OCI-LY1 (cell line): Measurements from ENCODE around the gene RPS14.
"Not testable (repeated sequence)": the region's sequence is repeated elsewhere in the genome, so short reads cannot be mapped to it uniquely, and the experiment has no call there.

Experiments used
- H2AFZ ChIP-seq: fragments of 200-600 bp; sonication (generic), shearing (Covaris generic); 2 replicates; pipeline ENCODE4 v1.6.0; 2014; ENCODE audit warnings: antibody characterized with exemption, mild to moderate bottlenecking, low read length
- H3F3A ChIP-seq: fragments of 200-600 bp; sonication (generic), shearing (Covaris generic); 2 replicates; pipeline ENCODE4 v1.6.0; 2014; ENCODE audit warnings: mild to moderate bottlenecking, antibody characterized with exemption, low read length, moderate library complexity; ENCODE audit not compliant: insufficient read depth
- H3K27ac ChIP-seq: fragments of 200-600 bp; sonication (generic); 2 replicates; pipeline ENCODE4 v1.5.1; 2014; ENCODE audit warnings: low read length, mixed run types, mild to moderate bottlenecking, low read depth; ENCODE audit not compliant: poor library complexity, severe bottlenecking
- H3K27me3 ChIP-seq: fragments of 200-600 bp; sonication (generic); 2 replicates; pipeline ENCODE4 v1.6.0; 2014; ENCODE audit warnings: antibody characterized with exemption, mild to moderate bottlenecking, low read length, moderate library complexity; ENCODE audit not compliant: insufficient read depth
- H3K36me3 ChIP-seq: fragments of 200-600 bp; sonication (generic); 2 replicates; pipeline ENCODE4 v1.6.1; 2014; ENCODE audit warnings: mild to moderate bottlenecking, antibody characterized with exemption, low read length, moderate library complexity, mixed read lengths; ENCODE audit not compliant: insufficient read depth
- H3K4me1 ChIP-seq: fragments of 200-600 bp; sonication (generic); 2 replicates; pipeline ENCODE4 v1.5.1; 2014; ENCODE audit warnings: mild to moderate bottlenecking, low read length, moderate library complexity; ENCODE audit not compliant: insufficient read depth, severe bottlenecking
- H3K4me2 ChIP-seq: fragments of 200-600 bp; sonication (generic), shearing (Covaris generic); 2 replicates; pipeline ENCODE4 v1.6.1; 2014; ENCODE audit warnings: low read length
- H3K4me3 ChIP-seq: fragments of 200-600 bp; sonication (generic); 2 replicates; pipeline ENCODE4 v1.5.1; 2014; ENCODE audit warnings: low read length, low read depth, mild to moderate bottlenecking, mixed read lengths; ENCODE audit not compliant: poor library complexity, severe bottlenecking
- H3K79me2 ChIP-seq: fragments of 200-600 bp; shearing (Covaris generic); 2 replicates; pipeline ENCODE4 v1.6.1; 2016; ENCODE audit warnings: mixed run types, low read length, mixed read lengths; ENCODE audit not compliant: insufficient read depth
- H3K9ac ChIP-seq: fragments of 200-600 bp; sonication (generic), shearing (Covaris generic); 2 replicates; pipeline ENCODE4 v1.6.1; 2014; ENCODE audit warnings: mild to moderate bottlenecking, low read length, mixed read lengths
- H3K9me2 ChIP-seq: fragments of 200-600 bp; sonication (generic), shearing (Covaris generic); 2 replicates; pipeline ENCODE4 v1.6.1; 2014; ENCODE audit warnings: low read depth, mild to moderate bottlenecking, low read length, mixed read lengths
- H3K9me3 ChIP-seq: fragments of 200-600 bp; shearing (Covaris generic); 2 replicates; pipeline ENCODE4 v1.6.1; 2014; ENCODE audit warnings: low read length, mixed read lengths
- H4K20me1 ChIP-seq: fragments of 200-600 bp; sonication (generic), shearing (Covaris generic); 2 replicates; pipeline ENCODE4 v1.6.0; 2016; ENCODE audit warnings: mild to moderate bottlenecking, low read length; ENCODE audit not compliant: insufficient read depth
- CTCF ChIP-seq: fragments of 200-600 bp; sonication (generic), shearing (Covaris generic); IDR thresholded peaks from 2 replicates; pipeline ENCODE4 v1.5.1; 2017; ENCODE audit warnings: mild to moderate bottlenecking, antibody characterized with exemption, low read length, moderate library complexity, mixed read lengths
- EZH2 ChIP-seq: fragments of 200-600 bp; sonication (generic), shearing (Covaris generic); IDR thresholded peaks from 2 replicates; pipeline ENCODE4 v1.8.0; 2017; ENCODE audit warnings: borderline replicate concordance, mixed run types, mild to moderate bottlenecking, antibody characterized with exemption, low read length, moderate library complexity, mixed read lengths

The RPS14 gene

GRCh38 chr5:150429410-150429873 lies 20.1 kb downstream of the RPS14 start:
- Histone ChIP-seq H3K79me2 (no peaks in the 10 kb centered on the region), H3K4me1 (no peaks in the 10 kb centered on the region), H3K9me2 (no peaks in the 10 kb centered on the region), H4K20me1 (no peaks in the 10 kb centered on the region), H3K9me3 (no peaks in the 10 kb centered on the region), H3F3A (no peaks in the 10 kb centered on the region), H3K27me3 (no peaks in the 10 kb centered on the region), H3K4me2 (no peak overlapping the region), H3K4me3 (no peak overlapping the region), H3K27ac (no peak overlapping the region), H3K36me3 (no peaks in the 10 kb centered on the region), H3K9ac (no peak overlapping the region), H2AFZ (no peak overlapping the region)
- TF ChIP-seq EZH2 (no peak), CTCF (no peak)

DNA sequence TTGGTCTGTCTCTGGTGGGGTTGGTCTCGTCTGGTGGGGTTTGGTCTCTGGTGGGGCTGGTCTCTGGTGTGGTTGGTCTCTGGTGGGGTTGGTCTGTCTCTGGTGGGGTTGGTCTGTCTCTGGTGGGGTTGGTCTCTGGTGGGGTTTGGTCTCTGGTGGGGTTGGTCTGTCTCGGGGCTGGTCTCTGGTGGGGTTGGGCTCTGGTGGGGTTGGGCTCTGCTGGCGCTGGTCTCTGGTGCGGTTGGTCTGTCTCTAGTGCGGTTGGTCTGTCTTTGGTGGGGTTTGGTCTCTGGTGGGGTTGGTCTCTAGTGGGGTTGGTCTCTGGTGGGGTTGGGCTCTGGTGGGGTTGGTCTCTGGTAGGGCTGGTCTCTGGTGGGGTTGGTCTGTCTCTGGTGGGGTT lies 20.6 kb downstream of the RPS14 start:
- no peaks in the 10 kb centered on the region for H3K36me3 ChIP-seq
- no peaks in the 10 kb centered on the region for H3K9me2 ChIP-seq
- no peaks in the 10 kb centered on the region for H3F3A ChIP-seq
- no peak overlapping the region for H3K27ac ChIP-seq
- no peaks in the 10 kb centered on the region for H3K4me1 ChIP-seq
- no peaks in the 10 kb centered on the region for H4K20me1 ChIP-seq
- H2AFZ ChIP-seq: no peak overlapping the region
- H3K27me3 ChIP-seq: no peaks in the 10 kb centered on the region
- H3K4me3 ChIP-seq: no peak overlapping the region
- no peaks in the 10 kb centered on the region for H3K9me3 ChIP-seq
- TF ChIP-seq EZH2 (no peak), CTCF (no peak)
- no peaks in the 10 kb centered on the region for H3K79me2 ChIP-seq
- no peak overlapping the region for H3K9ac ChIP-seq
- no peak overlapping the region for H3K4me2 ChIP-seq

- no peak overlapping the region for H3K4me2 ChIP-seq
- H2AFZ ChIP-seq: no peak overlapping the region
- H3K9me2 ChIP-seq: no peaks in the 10 kb centered on the region
- TF ChIP-seq CTCF: no peak
- no peak for TF ChIP-seq EZH2
- no peaks in the 10 kb centered on the region for H3K4me1 ChIP-seq
- no peaks in the 10 kb centered on the region for H3K79me2 ChIP-seq
- H3K36me3 ChIP-seq: no peaks in the 10 kb centered on the region
- H3K4me3 ChIP-seq: no peak overlapping the region
- no peaks in the 10 kb centered on the region for H3K27me3 ChIP-seq
- no peaks in the 10 kb centered on the region for H3F3A ChIP-seq
- no peak overlapping the region for H3K9ac ChIP-seq
- no peak overlapping the region for H3K27ac ChIP-seq
- H3K9me3 ChIP-seq: no peaks in the 10 kb centered on the region
- no peaks in the 10 kb centered on the region for H4K20me1 ChIP-seq
These were observed 21.2 kb downstream of the RPS14 start for GRCh38 chr5:150428106-150428876.

GRCh38 chr5:150426165-150426564 lies 23.4 kb downstream of the RPS14 start:
- not testable (repeated sequence) for H3K27ac ChIP-seq, H3K36me3 ChIP-seq, H2AFZ ChIP-seq, H3K4me2 ChIP-seq, H3K9me3 ChIP-seq, H3K9ac ChIP-seq, H3K27me3 ChIP-seq, H3K9me2 ChIP-seq, H3K4me3 ChIP-seq, H3K79me2 ChIP-seq, H4K20me1 ChIP-seq, H3K4me1 ChIP-seq, H3F3A ChIP-seq
